Stimulated activated CD8-positive, alpha-beta memory T cell treated with anti-CD3 and anti-CD28 coated beads, Interleukin-4, amount 100 ng/mL, for 48 hours (primary cell): Measurements from ENCODE around the gene ZBED4.
A peak's percentile ranks its signal among the peaks of the same experiment; 100 is the strongest.
"Not testable (repeated sequence)": the region's sequence is repeated elsewhere in the genome, so short reads cannot be mapped to it uniquely, and the experiment has no call there.

Experiments
- DNase-seq: peaks from one replicate; pipeline ENCODE4 v3.0.0-alpha.2; 2020

ZBED4 gene

GRCh38 chr22:49827853-49828598 lies 25.6 kb upstream of the ZBED4 start, which contains the start of gene BRD1:
BRD1 (minus strand) TSS chr22:49827873; CDS start chr22:49824317, 3,556 bp downstream.
- peak; percentile 66 for DNase-seq

GRCh38 chr22:49828599-49828965 lies 25.1 kb upstream of the ZBED4 start:
- no peak for DNase-seq

- no peak for DNase-seq
These were observed 24.4 kb upstream of the ZBED4 start for GRCh38 chr22:49829044-49829853.

DNA sequence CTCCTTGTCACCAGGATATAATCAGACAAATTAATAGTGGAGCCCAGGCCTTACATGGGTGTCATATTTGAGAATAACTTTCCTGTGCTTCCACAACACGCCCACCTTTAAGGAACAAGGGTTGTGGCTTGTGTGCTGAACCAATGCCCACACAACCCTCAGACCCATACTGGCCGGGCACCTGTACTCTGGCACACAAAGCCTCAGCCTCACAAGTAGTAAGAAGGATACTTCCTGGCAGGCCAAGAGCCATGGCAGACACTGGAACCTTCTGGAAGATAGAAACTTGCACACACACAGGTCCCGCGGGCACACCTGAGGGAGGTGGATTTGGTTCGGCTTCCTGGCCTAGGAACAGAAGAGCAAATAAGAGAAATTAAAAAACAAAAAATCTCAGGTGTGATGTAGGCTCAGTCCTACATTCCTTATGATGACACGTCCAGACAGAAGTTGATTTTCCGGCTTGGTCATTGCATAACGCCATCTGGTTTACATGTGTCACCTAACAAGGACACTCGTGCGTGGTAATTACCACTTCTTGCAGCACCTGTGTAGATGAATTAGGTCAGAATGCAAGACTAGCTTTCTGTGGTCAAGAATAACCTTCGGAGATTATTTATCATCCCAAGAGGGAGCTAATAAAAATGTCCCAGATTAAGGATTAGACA lies 20.2 kb upstream of the ZBED4 start:
- no peak for DNase-seq

DNA sequence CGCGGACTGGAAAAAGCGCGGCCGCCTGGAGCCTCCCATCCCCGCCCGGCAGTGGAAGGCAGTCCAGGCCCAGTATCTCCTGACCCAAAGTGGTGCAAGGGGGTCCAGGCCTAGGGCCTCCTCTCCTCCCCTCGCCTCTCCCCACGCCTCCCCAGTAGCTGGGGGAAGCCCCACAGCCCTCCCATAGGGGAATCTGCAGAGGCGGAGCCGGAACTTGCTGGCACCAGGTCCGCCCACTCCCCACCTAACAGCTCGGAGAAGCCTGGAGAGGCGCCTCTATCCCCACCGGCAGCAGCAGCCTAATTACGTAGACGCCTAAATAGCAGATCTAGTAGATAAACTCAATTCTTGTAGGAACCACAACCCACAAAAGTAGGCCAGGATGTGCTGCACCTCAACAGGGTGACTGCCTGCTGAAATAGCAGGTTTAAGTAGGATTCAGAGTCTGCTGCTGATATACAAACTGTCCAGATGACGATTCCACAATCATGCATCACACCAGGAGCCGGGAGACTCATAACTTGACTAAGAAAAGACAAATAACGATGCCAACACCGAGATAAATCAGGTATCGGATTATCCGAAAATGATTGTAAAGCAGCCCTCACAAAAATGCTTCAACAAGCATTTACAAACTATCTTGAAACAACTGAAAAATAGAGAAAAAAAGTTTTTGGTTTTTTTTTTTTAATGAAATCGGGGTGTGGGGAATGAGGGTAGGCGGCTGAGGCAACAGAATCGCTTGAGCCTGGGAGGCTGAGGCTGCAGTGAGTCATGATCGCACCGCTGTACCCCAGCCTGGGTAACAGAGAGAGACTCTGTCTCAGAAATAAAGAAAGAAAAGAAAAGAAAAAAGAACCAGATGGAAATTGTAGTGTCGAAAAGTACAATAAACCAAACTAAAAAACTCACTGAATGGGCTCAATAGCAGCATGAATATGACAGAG lies 14.6 kb upstream of the ZBED4 start:
- peak; percentile 89 for DNase-seq

GRCh38 chr22:49845241-49845640 lies 8.4 kb upstream of the ZBED4 start:
- DNase-seq: no peak

DNA sequence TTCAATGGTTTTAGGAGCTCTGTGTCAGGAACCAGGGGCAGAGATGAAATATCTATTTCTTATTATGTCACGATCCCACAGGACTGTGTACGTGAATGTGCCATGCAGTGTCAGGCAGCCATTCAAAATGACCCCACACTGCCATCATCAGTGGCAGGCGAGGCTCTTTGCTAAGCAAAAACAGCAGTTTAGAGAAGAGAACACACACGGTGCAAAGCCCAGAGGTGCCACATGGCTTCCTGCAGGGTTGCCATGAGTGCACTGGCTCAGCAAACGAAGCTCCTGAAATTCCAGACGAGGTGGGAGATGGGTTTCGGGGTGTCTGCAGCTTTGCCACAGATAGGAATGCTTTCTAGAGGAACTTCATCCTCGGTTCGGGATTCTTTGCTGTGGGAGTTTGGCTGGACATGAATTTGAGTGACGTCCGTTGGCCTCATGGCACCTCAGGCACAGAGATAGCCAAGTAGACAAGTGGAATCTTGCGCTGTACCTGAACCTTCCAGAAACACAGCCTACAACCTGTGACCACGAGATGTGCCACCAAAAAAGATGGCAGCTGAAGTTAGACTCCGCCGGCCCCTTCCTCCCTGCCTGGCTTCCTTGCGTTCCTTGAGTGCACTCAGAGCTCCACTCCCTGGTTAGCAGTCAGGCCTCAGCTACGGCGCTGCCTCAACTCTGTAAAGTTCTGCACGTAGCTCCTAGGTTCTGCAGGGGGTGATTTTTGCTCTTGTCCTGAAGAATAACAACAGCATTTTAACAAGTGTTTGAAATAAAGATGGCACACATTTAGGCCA lies 7.8 kb upstream of the ZBED4 start:
- no peak for DNase-seq

DNA sequence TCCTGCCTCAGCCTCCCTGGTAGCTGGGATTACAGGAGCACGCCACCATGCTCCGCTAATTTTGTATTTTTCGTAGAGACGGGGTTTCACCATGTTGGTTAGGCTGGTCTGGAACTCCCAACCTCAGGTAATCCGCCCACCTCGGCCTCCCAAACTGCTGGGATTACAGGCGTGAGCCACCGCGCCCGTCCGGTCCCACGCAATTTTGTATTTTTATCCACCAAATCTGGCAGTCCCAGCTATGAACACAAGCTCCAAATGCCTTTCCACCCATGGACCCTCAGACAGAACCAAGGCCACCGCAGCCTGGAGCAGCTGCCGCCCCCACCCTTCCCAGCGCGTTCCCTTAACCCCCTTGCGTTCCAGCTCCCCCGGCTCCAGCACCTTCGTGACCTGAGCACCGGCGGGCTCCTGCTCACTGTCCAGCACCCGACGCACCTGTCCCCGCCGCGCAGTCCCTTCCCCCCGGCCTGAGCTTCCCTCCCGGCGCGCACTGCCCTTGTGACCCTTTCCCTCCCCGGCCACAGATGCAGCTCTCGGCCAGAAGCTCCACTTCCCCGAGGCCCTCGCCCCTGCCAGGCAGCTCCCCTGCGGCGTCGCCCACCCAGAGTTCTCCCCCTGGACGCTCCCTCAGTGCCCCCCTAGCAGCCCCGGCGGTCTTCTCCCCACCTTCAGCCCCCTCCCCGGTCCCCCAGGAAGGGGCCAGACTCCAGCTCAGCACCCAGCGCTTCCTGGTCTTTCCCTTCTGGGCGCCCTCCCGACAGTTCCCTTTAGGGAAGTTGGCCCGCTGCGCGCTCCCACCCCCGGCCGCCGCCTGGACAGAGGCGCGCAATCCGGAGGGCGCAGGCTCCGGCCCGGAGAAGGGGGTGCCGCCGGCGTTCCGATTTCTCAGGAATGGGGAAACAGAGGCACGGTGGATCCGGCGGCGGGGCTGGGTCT lies 5.6 kb upstream of the ZBED4 start:
- no peak for DNase-seq

DNA sequence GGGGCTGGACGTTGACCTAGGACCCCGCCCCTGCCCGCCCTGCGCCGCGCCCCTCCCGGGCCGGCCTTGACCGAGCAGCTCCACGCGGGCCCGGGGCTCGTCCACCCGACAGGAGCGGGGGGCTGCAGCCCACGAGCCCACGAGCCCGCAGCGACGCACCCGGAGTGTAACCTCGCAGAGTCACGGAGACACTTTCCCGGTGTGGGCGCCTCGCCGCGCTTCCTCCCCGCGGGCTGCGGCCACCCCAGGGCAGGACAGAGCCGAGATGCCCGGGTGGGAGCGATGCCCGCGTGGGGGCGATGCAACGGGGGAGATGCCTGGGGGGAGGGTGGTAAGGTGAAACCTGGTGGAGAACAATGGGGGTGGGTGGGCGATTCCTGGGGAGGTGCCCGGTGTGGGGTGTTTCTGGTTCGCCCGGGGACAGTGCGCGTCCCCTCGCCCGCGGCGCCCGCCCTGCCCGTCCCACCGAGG lies 4.9 kb upstream of the ZBED4 start:
- DNase-seq: no peak

- no peak for DNase-seq
These were observed 4.3 kb upstream of the ZBED4 start for GRCh38 chr22:49849161-49850020.

DNA sequence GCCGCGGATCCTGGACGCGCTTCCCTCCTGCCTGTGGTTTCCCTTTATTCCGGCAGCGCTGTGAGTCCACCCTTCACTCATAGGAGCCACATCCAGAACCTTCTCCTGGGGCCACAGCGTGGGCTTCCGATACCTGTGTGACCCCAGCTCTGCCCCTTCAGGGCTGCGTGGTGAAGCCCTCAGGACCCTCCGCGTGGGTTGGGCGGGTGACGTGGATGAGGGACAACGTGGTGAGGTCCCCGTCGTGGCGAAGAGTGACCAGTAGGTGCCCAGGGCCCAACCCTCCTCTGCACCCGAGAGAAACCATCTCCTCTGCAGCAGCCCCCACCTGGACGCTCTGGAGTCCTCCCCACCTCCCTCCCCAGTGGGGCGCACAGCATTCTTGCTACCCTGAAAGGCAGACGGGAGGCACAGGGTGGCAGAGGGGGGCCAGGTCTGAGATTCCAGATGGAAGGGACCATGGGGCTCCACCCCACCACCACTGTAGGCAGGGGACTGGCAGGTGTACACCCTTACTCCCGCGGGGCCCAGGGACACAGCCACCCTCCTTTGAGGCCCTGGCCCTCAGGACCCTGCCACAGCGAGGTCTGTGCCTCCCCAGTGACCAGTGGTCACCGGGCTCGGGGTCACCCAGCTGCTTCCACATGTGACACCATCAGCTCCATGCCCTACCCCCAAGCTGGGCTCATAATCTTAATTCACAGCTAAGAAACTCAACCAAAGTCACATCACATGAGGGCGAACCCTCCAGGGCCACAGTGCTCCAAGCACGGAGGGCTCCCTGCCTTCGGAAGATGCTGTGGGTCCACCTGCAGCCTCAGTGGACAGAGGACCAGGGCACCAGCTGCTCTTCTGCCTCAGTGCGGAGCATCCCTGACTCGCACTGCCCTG lies 3.4 kb upstream of the ZBED4 start:
- DNase-seq: no peak

GRCh38 chr22:49850959-49851802 lies 2.5 kb upstream of the ZBED4 start:
- no peak for DNase-seq

DNA sequence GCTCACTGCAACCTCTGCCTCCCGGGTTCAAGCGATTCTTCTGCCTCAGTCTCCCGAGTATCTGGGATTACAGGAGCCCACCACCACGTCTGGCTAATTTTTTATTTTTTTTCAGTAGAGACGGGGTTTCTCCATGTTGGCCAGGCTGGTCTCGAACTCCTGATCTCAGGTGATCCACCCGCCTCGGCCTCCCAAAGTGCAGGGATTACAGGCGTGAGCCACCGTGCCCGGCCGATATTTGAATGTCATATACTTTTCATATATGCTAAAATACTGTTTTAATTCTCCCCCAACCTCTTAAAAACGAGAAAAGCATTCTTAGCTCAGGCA lies 1.1 kb upstream of the ZBED4 start:
- not testable (repeated sequence) for DNase-seq

DNA sequence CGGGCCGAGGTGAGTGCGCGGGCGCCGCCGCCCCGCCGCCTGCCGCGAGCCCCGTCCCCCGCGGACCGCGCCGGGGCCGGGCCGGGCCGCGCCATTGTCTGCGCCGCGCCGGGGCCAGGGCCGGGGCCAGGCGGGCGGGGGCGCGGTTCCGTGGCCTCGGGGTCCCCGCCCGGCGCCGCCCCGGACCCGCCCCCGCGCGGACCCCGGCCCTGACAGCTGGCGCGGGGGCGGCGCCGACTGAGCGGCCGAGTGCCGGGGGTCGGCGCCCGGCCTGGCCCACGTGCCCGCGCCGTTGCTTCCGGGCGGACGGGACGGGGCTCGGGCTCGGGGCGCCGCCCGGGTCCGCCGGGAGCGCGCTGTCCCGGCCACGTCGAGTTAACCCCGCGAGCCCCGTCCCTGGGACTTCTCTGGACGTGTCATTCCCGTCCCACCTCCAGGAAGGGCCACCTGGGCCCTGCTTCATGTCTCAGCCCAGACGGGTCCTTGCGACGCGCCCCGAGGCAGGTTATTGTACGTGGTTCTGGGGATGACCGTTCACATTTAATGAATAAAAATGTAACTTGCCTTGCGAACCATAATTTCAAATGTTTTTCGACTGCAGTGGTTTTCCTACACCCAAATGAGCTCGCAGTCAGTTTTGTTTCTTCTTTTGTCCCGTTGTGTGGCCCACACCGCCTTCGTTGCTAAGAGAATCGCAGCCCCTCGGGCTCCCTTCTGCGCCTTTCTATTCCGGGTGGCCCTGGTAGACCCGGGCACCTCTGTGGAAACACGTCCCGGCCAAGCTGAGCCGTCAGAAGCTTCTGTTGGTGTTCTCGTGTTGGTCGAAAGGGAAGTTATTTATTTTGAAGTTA lies 562 bp downstream of the ZBED4 start:
- DNase-seq: no peak

DNA sequence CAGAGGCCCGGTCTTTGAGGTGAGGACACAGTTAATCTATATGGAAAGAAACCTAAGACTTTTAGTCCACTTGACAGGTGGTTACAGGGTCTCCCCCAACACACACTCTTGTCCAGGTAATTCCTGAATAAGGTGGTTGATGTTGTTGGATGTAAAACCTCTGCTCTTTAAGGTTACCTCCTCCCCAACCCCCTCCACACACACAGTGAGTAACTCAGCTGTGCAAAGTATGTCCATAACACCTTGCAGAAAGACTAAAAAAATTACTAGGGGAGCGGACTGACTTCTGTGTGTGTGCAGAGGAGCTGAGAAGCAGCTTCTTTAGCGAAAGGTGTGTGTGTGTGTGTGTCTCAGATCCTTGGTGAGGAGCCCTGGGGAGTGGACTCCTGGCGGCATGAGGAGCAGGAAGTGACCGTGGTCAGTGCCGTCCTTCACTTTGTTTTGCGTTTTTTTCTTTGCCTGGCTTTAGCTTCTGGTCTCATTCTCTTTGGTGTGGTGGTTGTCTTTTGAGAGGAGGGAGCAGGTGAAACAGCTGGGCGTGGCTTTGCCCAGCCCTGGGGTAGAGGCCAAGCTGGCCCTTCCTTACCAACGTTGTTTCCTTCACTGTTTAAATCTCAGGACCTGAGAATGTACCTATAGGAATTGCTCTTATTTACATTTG lies 1.7 kb downstream of the ZBED4 start:
- no peak for DNase-seq

DNA sequence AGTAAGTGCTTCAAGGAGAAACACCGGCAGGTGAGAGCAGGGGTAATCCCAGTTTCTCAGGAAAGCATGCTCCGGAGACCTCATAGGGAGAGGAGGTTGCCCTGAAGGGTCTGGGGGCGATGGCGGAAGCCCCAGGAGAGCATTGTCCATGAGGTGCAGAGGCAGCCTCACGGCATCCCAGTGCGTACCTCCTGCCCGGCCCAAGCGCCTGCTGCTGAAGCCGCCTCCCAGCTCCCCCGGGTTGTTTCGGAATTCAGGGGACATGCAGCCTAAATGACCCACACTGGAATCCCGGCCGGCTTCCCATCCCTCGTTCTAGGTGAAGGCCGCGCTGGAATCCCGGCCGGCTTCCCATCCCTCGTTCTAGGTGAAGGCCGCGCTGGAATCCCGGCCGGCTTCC lies 2.7 kb downstream of the ZBED4 start:
- no peak for DNase-seq
